Activated CD8-positive, alpha-beta T cell treated with anti-CD3 and anti-CD28 coated beads for 36 hours (primary cell): ENCODE results near the gene APBA1. TPM values are rescaled to one million over a fixed set of nuclear protein-coding genes. Genes with fewer than 3 reads are reported as not detected.

ENCODE experiments used
- ATAC-seq: fragments of 200-7000 bp; cut with Tn5 transposase; one replicate; pipeline ENCODE4 v1.10.0; 2021; ENCODE audit warnings: mild to moderate bottlenecking, moderate library complexity
- CTCF ChIA-PET: fragments of 350-600 bp; sonication (Branson Sonifier 250); formaldehyde crosslinking; loops from one replicate; lab custom pipeline; 2021; ENCODE audit warnings: antibody characterized with exemption; lab: Charles Lee
- POLR2A ChIA-PET: fragments of 350-600 bp; sonication (Branson Sonifier 250); formaldehyde crosslinking; loops from one replicate; lab custom pipeline; 2021; ENCODE audit warnings: antibody characterized with exemption; lab: Charles Lee
- DNase-seq: peaks from one replicate; pipeline ENCODE4 v3.0.0-alpha.2; 2020
- H3K27ac Mint-ChIP-seq: one replicate; pipeline ENCODE4 v1.8.0; 2021; ENCODE audit warnings: mild to moderate bottlenecking, mixed read lengths
- H3K27me3 Mint-ChIP-seq: one replicate; pipeline ENCODE4 v1.8.0; 2021; ENCODE audit warnings: mixed read lengths
- H3K36me3 Mint-ChIP-seq: one replicate; pipeline ENCODE4 v1.8.0; 2021; ENCODE audit warnings: low read depth, mixed read lengths
- H3K4me1 Mint-ChIP-seq: one replicate; pipeline ENCODE4 v1.8.0; 2021; ENCODE audit warnings: low read depth, mixed read lengths
- H3K4me3 Mint-ChIP-seq: one replicate; pipeline ENCODE4 v1.8.0; 2021; ENCODE audit warnings: mild to moderate bottlenecking, moderate library complexity, mixed read lengths
- H3K9me3 Mint-ChIP-seq: one replicate; pipeline ENCODE4 v1.8.0; 2021; ENCODE audit warnings: mixed read lengths
- intact Hi-C: fragments of 100-400 bp; cut with micrococcal nuclease; formaldehyde crosslinking; loops from one replicate; pipeline ENCODE4 v1.10.0; 2022
- total RNA-seq, 2 experiments: library from RNA; stranded (reverse); gene quantifications; one replicate each; pipeline ENCODE4 v1.2.3, GENCODE V29; 2021
- TF ChIP-seq, protein P1 (sequence below): fragments of 200-600 bp; IDR thresholded peaks from one replicate; pipeline ENCODE4 v1.8.0; 2022; ENCODE audit warnings: antibody characterized with exemption, mild to moderate bottlenecking

The APBA1 gene
- total RNA-seq, 2 experiments from 2014 or later: 0.07 TPM; not detected in 1

DNA sequence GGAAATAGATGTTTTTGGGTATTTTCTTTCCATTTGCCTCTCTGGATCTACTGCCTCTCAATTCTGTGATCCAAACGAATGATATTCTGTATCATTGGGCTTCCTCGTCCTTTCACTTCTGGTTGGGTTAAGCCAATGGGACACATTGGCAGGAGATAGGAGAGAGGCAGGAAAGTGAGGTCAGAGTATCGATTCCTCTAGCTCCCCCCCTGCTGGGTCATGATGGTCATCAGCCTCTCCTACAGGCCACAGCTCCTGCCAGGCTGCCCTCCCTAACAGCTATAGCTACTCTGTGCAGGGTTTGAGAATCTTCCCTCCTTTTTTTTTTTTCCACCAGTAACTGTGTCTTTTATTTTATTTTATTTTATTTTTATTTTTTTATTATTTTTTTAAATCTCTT is 39.4 kb downstream of the APBA1 start:
- ChIA-PET CTCF (no interaction called here), POLR2A (interaction anchor here (0.7 kb wide), 1 partner anchor 375 kb away, joined by 3 read pairs; no protein-coding TSS in a partner anchor)
- Mint-ChIP-seq H3K4me3 (no peak overlapping the region), H3K36me3 (no peaks in the 10 kb centered on the region), H3K27ac (no peak overlapping the region), H3K9me3 (peaks cover 2% of the 10 kb centered on the region), H3K27me3 (peaks cover 26% of the 10 kb centered on the region), H3K4me1 (no peaks in the 10 kb centered on the region)
- TF ChIP-seq, protein P1, sequence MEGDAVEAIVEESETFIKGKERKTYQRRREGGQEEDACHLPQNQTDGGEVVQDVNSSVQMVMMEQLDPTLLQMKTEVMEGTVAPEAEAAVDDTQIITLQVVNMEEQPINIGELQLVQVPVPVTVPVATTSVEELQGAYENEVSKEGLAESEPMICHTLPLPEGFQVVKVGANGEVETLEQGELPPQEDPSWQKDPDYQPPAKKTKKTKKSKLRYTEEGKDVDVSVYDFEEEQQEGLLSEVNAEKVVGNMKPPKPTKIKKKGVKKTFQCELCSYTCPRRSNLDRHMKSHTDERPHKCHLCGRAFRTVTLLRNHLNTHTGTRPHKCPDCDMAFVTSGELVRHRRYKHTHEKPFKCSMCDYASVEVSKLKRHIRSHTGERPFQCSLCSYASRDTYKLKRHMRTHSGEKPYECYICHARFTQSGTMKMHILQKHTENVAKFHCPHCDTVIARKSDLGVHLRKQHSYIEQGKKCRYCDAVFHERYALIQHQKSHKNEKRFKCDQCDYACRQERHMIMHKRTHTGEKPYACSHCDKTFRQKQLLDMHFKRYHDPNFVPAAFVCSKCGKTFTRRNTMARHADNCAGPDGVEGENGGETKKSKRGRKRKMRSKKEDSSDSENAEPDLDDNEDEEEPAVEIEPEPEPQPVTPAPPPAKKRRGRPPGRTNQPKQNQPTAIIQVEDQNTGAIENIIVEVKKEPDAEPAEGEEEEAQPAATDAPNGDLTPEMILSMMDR: no peak
- DNase-seq: no peak
- ATAC-seq: no peak
- intact Hi-C loops: no loop called here

DNA sequence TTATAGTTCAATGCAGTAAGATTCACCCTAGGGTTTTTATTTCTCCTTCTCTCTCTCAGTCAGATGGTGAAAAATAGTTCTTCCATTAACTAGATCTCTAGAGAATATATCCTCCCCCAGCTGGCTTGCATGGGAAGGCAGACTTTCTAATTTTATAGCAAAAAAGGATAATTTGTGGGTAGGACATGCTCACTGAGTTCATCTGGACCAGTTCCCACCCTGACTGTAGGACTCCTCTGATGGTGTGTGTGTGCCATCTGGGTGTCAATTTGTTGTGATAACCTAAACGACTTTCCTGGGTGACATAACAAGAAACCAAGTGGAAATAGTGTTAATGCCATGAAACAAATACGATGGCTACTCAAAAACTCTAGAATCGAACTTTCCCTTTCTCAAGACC is 44.9 kb downstream of the APBA1 start:
- ChIA-PET CTCF (no interaction called here), POLR2A (no interaction called here)
- H3K36me3 Mint-ChIP-seq: no peaks in the 10 kb centered on the region
- no peaks in the 10 kb centered on the region for H3K4me1 Mint-ChIP-seq
- no peaks in the 10 kb centered on the region for H3K9me3 Mint-ChIP-seq
- H3K27ac Mint-ChIP-seq: no peak overlapping the region
- no peak for ATAC-seq
- H3K4me3 Mint-ChIP-seq: no peak overlapping the region
- DNase-seq: no peak
- H3K27me3 Mint-ChIP-seq: peaks cover 11% of the 10 kb centered on the region
- TF ChIP-seq, protein P1: no peak
- intact Hi-C loops: no loop called here

DNA sequence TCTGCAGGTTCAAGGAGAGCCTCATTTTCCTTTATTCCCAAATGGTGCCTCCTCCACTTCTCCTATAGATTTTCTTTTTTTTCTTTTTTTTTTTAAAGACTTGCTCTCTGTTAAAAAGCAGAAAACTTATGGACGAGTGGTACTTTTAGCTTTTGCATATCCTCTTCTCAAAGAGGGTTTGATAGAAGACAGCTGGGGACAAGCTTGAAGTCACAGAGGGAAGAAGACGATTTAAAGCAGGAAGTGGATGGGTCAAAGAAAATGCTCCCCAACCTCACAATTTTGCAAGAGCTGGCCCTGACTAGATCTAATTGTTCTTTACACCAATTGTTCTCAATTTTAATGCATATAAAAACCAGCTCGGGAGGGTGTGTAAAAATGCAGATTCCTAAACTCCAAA is 48.9 kb downstream of the APBA1 start:
- POLR2A ChIA-PET: no interaction called here
- H3K27ac Mint-ChIP-seq: no peak overlapping the region
- CTCF ChIA-PET: no interaction called here
- intact Hi-C loops: no loop called here
- H3K27me3 Mint-ChIP-seq: peaks cover 15% of the 10 kb centered on the region
- no peaks in the 10 kb centered on the region for H3K4me1 Mint-ChIP-seq
- no peak overlapping the region for H3K4me3 Mint-ChIP-seq
- ATAC-seq (no peak), DNase-seq (no peak)
- TF ChIP-seq, protein P1: no peak
- H3K9me3 Mint-ChIP-seq: no peaks in the 10 kb centered on the region
- no peaks in the 10 kb centered on the region for H3K36me3 Mint-ChIP-seq

DNA sequence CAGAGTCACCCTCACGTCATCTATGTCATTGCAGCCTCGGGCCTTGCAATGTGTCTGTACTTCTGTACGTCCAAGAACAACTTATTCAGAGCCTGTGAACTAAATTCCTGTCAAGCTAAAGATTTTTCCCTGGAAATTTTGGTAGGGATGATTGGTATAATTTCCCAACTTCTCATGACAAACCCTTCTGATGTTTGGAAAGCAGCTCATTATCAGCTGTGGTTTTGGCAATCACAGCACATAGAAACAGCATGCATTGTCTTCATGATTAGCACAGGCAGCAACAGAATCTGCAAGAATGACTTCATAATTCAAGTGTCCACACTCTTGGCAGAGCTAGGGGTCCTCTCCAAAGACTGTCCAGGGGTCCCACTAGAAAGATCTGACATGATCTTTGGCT is 49.5 kb downstream of the APBA1 start:
- Mint-ChIP-seq H3K27me3 (peaks cover 15% of the 10 kb centered on the region), H3K4me3 (no peak overlapping the region), H3K9me3 (no peaks in the 10 kb centered on the region), H3K4me1 (no peaks in the 10 kb centered on the region), H3K36me3 (no peaks in the 10 kb centered on the region), H3K27ac (no peak overlapping the region)
- POLR2A ChIA-PET: no interaction called here
- TF ChIP-seq, protein P1: no peak
- intact Hi-C loops: no loop called here
- no peak for ATAC-seq
- no peak for DNase-seq
- CTCF ChIA-PET: no interaction called here

DNA sequence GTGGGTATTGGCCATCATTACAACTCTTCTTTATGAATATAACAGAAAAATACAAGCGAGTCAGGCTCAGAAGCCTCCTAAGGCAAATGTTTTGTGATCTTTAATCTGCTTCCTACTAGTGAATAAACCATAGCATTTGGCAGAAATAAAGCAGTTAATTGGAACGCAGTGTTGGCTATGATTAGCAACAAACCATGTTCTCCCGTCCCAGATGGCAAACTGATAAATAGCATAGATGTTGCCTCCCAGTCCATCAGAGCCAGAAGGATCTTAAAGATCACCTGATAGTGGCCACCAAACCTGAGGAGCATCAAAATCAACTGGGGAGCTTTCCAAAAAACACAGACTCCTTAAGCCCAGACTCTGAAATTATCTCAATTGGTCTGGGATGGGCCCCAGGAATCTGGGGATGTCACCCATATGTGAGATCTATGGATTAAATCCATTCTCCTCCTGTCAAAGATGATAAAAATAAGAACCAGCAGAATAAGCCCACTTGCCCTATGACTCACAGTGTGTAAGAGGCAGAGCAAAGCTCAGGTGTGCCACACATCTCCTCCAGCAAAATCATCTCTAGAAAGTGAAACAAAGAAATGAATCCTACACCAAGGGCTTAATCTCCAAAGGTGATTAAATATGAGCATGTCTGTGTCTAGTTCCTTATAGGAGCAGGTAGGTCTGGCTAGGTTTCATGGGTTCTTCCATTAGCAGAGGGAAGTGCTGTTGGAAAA is 50.3 kb downstream of the APBA1 start:
- H3K36me3 Mint-ChIP-seq: no peaks in the 10 kb centered on the region
- H3K27ac Mint-ChIP-seq: no peak overlapping the region
- no peaks in the 10 kb centered on the region for H3K4me1 Mint-ChIP-seq
- H3K9me3 Mint-ChIP-seq: no peaks in the 10 kb centered on the region
- H3K27me3 Mint-ChIP-seq: peaks cover 13% of the 10 kb centered on the region
- intact Hi-C loops: no loop called here
- ChIA-PET POLR2A (no interaction called here), CTCF (no interaction called here)
- TF ChIP-seq, protein P1: no peak
- no peak overlapping the region for H3K4me3 Mint-ChIP-seq
- DNase-seq (no peak), ATAC-seq (no peak)
